Stimulated activated naive CD8-positive, alpha-beta T cell treated with anti-CD3 and anti-CD28 coated beads, Interleukin-15, amount 100 ng/mL, for 72 hours (primary cell): ENCODE data around the gene VEGFA.
A peak's percentile ranks its signal among the peaks of the same experiment; 100 is the strongest.

Experiments
- ATAC-seq: fragments of 150-1000 bp; cut with Tn5 transposase; 2 replicates; pipeline ENCODE4 v1.10.0; 2021; ENCODE audit warnings: mild to moderate bottlenecking, moderate library complexity
- DNase-seq, 2 donors: peaks; one replicate each; pipeline ENCODE4 v3.0.0; 2021 to 2022
- H3K27ac Mint-ChIP-seq, 2 donors: one replicate each; pipeline ENCODE4 v1.8.0; 2022; ENCODE audit warnings: mild to moderate bottlenecking in 2 of 2, mixed read lengths in 2 of 2, moderate library complexity in 2 of 2
- H3K27me3 Mint-ChIP-seq: one replicate; pipeline ENCODE4 v1.8.0; 2022; ENCODE audit warnings: mixed read lengths
- H3K4me1 Mint-ChIP-seq: one replicate; pipeline ENCODE4 v1.8.0; 2022; ENCODE audit warnings: mild to moderate bottlenecking, mixed read lengths
- H3K4me3 Mint-ChIP-seq, 2 donors: one replicate each; pipeline ENCODE4 v1.8.0; 2022; ENCODE audit warnings: mild to moderate bottlenecking in 2 of 2, mixed read lengths in 2 of 2, moderate library complexity in 1 of 2
- H3K9me3 Mint-ChIP-seq, 2 donors: one replicate each; pipeline ENCODE4 v1.8.0; 2022; ENCODE audit warnings: mixed read lengths in 2 of 2

Gene VEGFA

GRCh38 chr6:43771858-43772680 lies 2.1 kb downstream of the VEGFA start:
- Mint-ChIP-seq H3K9me3 (no peaks in the 10 kb centered on the region), H3K27ac (peak overlapping the region; percentile 100), H3K4me1 (peaks cover 59% of the 10 kb centered on the region), H3K27me3 (no peaks in the 10 kb centered on the region), H3K4me3 (peak overlapping the region; percentile 92 to 93)
- DNase-seq: peak; percentile 82 to 83
- peak; percentile 58 for ATAC-seq

GRCh38 chr6:43772681-43773049 lies 2.7 kb downstream of the VEGFA start:
- Mint-ChIP-seq H3K9me3 (no peaks in the 10 kb centered on the region), H3K4me3 (peak overlapping the region; percentile 87 to 93), H3K4me1 (peaks cover 62% of the 10 kb centered on the region), H3K27me3 (no peaks in the 10 kb centered on the region), H3K27ac (peak overlapping the region; percentile 100)
- DNase-seq: peak; percentile 19 to 33
- ATAC-seq: no peak

GRCh38 chr6:43773050-43773979 lies 3.3 kb downstream of the VEGFA start:
- peak; percentile 75 to 77 for DNase-seq
- ATAC-seq: peak; percentile 39
- Mint-ChIP-seq H3K27ac (peak overlapping the region; percentile 100), H3K4me1 (peaks cover 62% of the 10 kb centered on the region), H3K27me3 (no peaks in the 10 kb centered on the region), H3K9me3 (no peaks in the 10 kb centered on the region), H3K4me3 (peak overlapping the region; percentile 87 to 93)

DNA sequence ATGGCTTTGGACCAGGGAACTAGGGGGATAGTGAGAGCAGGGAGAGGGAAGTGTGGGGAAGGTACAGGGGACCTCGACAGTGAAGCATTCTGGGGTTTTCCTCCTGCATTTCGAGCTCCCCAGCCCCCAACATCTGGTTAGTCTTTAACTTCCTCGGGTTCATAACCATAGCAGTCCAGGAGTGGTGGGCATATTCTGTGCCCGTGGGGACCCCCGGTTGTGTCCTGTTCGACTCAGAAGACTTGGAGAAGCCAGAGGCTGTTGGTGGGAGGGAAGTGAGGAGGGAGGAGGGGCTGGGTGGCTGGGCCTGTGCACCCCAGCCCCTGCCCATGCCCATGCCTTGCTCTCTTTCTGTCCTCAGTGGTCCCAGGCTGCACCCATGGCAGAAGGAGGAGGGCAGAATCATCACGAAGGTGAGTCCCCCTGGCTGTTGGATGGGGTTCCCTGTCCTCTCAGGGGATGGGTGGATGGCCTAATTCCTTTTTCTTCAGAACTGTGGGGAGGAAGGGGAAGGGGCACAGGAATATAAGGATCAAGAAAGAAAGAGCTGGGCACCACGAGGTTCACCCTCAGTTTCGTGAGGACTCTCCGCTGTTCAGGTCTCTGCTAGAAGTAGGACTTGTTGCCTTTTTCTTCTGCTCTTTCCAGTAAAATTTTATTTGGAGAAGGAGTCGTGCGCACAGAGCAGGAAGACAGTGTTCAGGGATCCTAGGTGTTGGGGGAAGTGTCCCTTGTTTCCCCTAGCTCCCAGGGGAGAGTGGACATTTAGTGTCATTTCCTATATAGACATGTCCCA lies 4.2 kb downstream of the VEGFA start:
- H3K9me3 Mint-ChIP-seq: no peaks in the 10 kb centered on the region
- peak overlapping the region in 1 of 2 donors; percentile 67 for H3K27ac Mint-ChIP-seq
- ATAC-seq (no peak), DNase-seq (no peak)
- no peaks in the 10 kb centered on the region for H3K27me3 Mint-ChIP-seq
- peak overlapping the region; percentile 87 to 93 for H3K4me3 Mint-ChIP-seq
- H3K4me1 Mint-ChIP-seq: peaks cover 59% of the 10 kb centered on the region

DNA sequence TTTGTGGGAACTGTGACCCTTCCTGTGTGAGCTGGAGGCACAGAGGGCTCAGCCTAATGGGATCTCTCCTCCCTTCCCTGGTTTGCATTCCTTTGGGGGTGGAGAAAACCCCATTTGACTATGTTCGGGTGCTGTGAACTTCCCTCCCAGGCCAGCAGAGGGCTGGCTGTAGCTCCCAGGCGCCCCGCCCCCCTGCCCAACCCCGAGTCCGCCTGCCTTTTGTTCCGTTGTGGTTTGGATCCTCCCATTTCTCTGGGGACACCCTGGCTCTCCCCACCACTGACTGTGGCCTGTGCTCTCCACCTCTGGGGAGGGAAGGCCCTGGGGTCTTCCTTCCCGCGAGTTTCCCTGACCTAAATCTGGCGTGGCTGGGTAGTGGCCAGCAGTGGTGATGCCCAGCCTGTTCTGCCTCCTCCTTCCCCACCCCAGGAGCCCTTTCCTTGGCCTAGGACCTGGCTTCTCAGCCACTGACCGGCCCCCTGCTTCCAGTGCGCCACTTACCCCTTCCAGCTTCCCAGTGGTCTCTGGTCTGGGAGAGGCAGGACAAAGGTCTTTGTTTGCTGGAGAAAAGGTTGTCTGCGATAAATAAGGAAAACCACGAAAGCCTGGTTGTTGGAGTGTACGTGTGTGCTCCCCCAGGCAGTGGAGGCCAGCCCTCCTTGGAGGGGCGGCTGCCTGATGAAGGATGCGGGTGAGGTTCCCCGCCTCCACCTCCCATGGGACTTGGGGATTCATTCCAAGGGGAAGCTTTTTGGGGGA lies 4.9 kb downstream of the VEGFA start:
- H3K27me3 Mint-ChIP-seq: no peaks in the 10 kb centered on the region
- ATAC-seq (no peak), DNase-seq (peak; percentile 38 to 43)
- H3K4me3 Mint-ChIP-seq: peak overlapping the region; percentile 87 to 93
- H3K27ac Mint-ChIP-seq: no peak overlapping the region
- H3K4me1 Mint-ChIP-seq: peaks cover 53% of the 10 kb centered on the region
- no peaks in the 10 kb centered on the region for H3K9me3 Mint-ChIP-seq

- Mint-ChIP-seq H3K4me1 (peaks cover 53% of the 10 kb centered on the region), H3K9me3 (no peaks in the 10 kb centered on the region), H3K4me3 (peak overlapping the region; percentile 87 to 93), H3K27me3 (no peaks in the 10 kb centered on the region), H3K27ac (no peak overlapping the region)
- ATAC-seq (no peak), DNase-seq (no peak)
Measured at GRCh38 chr6:43775535-43775885, 5.5 kb downstream of the VEGFA start.

DNA sequence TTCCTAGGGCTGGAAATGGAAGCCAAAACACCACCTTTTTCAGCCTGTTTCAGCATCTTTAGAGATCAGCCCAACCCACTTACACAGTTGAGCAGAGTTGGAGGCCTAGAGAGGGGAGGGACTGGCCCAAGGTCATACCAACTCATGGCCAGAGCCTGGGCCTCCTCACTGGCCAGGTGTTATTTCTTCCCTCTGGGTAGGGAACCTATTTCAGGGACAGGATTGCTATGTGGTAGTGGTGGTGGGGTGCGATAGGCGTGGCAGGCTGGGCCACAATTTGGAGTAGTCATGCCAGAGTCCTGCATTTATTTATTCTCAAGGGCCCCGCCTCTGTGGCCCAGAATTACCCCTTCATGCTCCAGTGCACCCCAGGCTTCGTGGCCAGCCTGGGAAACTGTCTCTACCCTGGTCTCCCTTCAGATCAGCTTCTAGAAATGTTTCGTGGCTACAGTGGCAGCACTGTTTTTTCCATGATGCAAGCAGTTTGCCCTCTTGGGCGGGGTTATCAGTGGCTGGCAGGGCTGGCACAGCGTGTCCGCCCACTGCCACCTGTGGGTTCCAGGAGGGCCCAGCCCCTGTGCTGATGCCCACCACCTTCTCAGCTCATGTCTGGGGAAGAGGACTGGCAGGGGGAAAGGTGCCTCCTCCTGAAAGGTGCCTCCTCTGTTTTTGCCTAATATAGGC lies 6.2 kb downstream of the VEGFA start:
- Mint-ChIP-seq H3K4me1 (peaks cover 53% of the 10 kb centered on the region), H3K27ac (no peak overlapping the region), H3K9me3 (no peaks in the 10 kb centered on the region), H3K4me3 (no peak overlapping the region), H3K27me3 (no peaks in the 10 kb centered on the region)
- DNase-seq (no peak), ATAC-seq (no peak)

DNA sequence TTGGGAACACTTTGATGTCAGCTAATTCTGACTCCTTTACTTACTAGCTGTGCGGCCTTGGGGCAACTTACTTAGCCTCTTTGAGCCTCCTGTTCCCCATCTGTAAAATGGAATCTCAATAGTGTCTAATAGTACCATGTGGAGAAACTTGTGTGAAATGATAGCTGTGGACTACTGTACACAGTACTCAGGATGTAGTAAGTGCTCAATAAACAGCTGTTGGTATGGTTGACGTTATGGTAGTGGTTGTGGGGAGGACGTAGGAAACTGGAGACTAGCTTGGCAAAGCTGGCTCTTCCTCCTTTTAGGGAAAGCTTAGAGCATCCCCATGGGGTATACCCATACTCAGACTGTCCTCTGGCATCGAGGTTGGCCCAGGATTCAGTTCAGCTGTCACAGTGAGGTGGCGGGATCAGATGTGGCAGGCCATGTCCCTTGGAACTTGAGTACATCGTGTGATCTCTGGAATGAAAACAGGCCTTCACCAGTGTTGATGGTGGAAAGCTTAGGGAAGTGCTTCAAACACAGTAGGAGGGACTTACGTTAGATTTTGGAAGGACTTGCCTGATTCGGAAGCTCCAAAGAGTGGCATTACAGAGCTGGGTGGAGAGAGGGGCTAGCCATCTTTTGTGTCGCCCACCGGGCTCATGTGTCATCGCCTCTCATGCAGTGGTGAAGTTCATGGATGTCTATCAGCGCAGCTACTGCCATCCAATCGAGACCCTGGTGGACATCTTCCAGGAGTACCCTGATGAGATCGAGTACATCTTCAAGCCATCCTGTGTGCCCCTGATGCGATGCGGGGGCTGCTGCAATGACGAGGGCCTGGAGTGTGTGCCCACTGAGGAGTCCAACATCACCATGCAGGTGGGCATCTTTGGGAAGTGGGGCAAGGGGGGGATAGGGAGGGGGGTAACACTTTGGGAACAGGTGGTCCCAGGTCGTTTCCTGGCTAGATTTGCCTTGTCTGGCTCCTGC lies 7.1 kb downstream of the VEGFA start:
- ATAC-seq (no peak), DNase-seq (no peak)
- peaks cover 52% of the 10 kb centered on the region for H3K4me1 Mint-ChIP-seq
- no peak overlapping the region for H3K4me3 Mint-ChIP-seq
- no peaks in the 10 kb centered on the region for H3K9me3 Mint-ChIP-seq
- no peaks in the 10 kb centered on the region for H3K27me3 Mint-ChIP-seq
- no peak overlapping the region for H3K27ac Mint-ChIP-seq

DNA sequence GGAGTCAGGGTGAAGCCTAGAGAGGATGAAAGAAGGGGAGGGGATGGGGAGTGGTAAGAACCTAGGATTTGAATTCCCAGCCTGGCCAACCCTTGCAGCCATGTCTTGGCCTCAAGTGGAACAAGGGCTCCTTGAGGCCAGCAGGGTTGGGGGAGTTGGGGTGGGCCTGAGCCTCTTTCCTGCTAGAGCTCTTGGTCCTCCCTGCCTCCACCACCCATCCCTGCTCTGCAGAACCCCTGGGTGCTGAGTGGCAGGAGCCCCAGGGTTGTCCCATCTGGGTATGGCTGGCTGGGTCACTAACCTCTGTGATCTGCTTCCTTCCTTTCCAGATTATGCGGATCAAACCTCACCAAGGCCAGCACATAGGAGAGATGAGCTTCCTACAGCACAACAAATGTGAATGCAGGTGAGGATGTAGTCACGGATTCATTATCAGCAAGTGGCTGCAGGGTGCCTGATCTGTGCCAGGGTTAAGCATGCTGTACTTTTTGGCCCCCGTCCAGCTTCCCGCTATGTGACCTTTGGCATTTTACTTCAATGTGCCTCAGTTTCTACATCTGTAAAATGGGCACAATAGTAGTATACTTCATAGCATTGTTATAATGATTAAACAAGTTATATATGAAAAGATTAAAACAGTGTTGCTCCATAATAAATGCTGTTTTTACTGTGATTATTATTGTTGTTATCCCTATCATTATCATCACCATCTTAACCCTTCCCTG lies 8.3 kb downstream of the VEGFA start:
- no peaks in the 10 kb centered on the region for H3K27me3 Mint-ChIP-seq
- no peaks in the 10 kb centered on the region for H3K9me3 Mint-ChIP-seq
- H3K4me1 Mint-ChIP-seq: peaks cover 40% of the 10 kb centered on the region
- no peak for DNase-seq
- H3K27ac Mint-ChIP-seq: no peak overlapping the region
- no peak overlapping the region for H3K4me3 Mint-ChIP-seq
- ATAC-seq: no peak

GRCh38 chr6:43778976-43779851 lies 9.2 kb downstream of the VEGFA start:
- H3K4me3 Mint-ChIP-seq: no peak overlapping the region
- no peak overlapping the region for H3K27ac Mint-ChIP-seq
- no peak for DNase-seq
- peaks cover 31% of the 10 kb centered on the region for H3K4me1 Mint-ChIP-seq
- no peak for ATAC-seq
- H3K9me3 Mint-ChIP-seq: no peaks in the 10 kb centered on the region
- no peaks in the 10 kb centered on the region for H3K27me3 Mint-ChIP-seq

- Mint-ChIP-seq H3K4me1 (peaks cover 25% of the 10 kb centered on the region), H3K27me3 (no peaks in the 10 kb centered on the region), H3K9me3 (no peaks in the 10 kb centered on the region), H3K4me3 (no peak overlapping the region), H3K27ac (no peak overlapping the region)
- ATAC-seq: no peak
- no peak for DNase-seq
Measured at GRCh38 chr6:43779852-43780236, 9.8 kb downstream of the VEGFA start.

GRCh38 chr6:43780293-43780692 lies 10.3 kb downstream of the VEGFA start:
- no peak for DNase-seq
- H3K27me3 Mint-ChIP-seq: no peaks in the 10 kb centered on the region
- H3K9me3 Mint-ChIP-seq: no peaks in the 10 kb centered on the region
- H3K4me3 Mint-ChIP-seq: no peak overlapping the region
- H3K27ac Mint-ChIP-seq: no peak overlapping the region
- H3K4me1 Mint-ChIP-seq: peaks cover 20% of the 10 kb centered on the region
- no peak for ATAC-seq
